Fibroblast of lung (primary cell): ENCODE measurements around the gene PTPRM.

ENCODE experiments used
- EZH2 ChIP-seq: IDR thresholded peaks from 2 replicates; pipeline ENCODE4 v1.5.1; 2012; ENCODE audit warnings: low read length, control low read depth, mild to moderate bottlenecking; ENCODE audit errors: missing control alignments
- TF ChIP-seq, protein P1 (sequence below), 2 donors: IDR thresholded peaks in 1 of 2; conservative IDR thresholded peaks in 1 of 2; 1 replicate in 1 of 2; 2 replicates in 1 of 2; pipeline ENCODE4 v1.5.1; 2011 to 2012; ENCODE audit warnings: low read length in 2 of 2, control low read depth in 1 of 2, inconsistent platforms in 1 of 2, low read depth in 1 of 2, mild to moderate bottlenecking in 1 of 2

DNA sequence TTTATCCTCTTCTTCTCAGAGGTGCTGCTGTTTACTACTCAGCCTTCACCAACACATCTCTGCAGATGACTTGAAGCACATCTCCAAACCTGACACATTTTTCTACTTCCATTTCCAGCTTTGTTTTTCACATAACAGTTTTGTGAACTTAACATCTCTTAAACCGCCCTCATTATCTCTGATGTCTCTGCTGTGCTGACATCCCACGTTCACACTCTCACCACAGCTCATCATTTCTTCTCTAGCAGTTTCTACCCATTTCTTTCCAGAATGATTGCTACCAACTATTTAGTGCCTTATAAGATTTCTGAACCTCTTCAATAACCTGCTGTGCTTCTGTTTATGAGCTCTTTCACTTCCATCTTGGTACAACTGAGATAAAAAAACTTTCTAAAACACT lies 238.0 kb downstream of the PTPRM start:
- TF ChIP-seq, protein P1, sequence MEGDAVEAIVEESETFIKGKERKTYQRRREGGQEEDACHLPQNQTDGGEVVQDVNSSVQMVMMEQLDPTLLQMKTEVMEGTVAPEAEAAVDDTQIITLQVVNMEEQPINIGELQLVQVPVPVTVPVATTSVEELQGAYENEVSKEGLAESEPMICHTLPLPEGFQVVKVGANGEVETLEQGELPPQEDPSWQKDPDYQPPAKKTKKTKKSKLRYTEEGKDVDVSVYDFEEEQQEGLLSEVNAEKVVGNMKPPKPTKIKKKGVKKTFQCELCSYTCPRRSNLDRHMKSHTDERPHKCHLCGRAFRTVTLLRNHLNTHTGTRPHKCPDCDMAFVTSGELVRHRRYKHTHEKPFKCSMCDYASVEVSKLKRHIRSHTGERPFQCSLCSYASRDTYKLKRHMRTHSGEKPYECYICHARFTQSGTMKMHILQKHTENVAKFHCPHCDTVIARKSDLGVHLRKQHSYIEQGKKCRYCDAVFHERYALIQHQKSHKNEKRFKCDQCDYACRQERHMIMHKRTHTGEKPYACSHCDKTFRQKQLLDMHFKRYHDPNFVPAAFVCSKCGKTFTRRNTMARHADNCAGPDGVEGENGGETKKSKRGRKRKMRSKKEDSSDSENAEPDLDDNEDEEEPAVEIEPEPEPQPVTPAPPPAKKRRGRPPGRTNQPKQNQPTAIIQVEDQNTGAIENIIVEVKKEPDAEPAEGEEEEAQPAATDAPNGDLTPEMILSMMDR (conservative IDR thresholded peaks at IDR 0.05 in 1 of 2, IDR thresholded peaks at IDR 0.05 in 1 of 2; ENCODE audit: low read depth in 1 of 2, low read length in 2 of 2): no peak
- TF ChIP-seq EZH2: no peak
